Amygdala (tissue), 56 donors: ENCODE data around the gene FKBP15.

Experiments used
- DNase-seq, 56 donors: peaks; one replicate each; lab custom pipeline; 2025; lab: John Stamatoyannopoulos, UW

The FKBP15 gene

DNA sequence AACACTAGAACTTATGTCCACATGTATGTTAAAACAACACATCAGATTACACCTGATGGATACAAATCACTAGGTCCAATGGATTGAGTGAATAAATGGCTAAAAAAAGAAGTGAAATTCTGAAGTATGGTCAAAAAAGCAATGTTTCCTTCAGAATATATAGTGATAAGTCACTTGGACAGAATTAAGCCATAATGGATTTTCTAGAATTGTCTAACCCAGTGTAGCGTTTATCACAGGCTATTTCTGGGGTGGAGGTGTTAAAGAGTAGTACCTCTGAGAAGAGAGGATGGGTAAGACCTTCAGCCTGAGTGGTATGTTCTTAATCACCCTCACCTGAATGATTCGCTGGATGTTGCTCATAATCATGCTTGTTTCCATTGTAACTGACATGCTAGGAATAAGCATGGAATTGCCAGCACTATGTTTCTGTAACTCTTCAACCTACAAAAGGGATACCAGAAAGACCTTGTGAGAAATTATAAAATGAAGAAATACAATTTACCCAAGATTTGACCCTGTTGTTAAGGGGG lies 37.1 kb downstream of the FKBP15 start:
- no peak for DNase-seq

DNA sequence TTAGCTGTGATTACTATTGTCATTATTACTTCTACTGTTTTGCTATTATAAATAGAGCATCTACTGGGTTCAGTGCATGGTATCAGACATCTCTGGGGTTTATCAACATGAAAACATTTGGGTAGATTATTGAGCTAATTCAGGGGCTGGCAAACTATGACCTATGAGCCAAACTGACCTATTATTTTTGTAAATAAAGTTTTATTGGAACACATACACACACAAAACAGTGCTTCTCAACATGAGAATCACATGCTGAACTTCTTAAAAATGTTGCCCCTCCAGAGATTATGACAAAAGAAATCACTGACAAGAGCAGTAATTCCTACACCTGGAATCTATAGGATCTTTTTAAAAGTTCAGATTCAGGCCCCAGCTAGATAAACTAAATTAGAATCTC lies 39.9 kb downstream of the FKBP15 start:
- DNase-seq: no peak

DNA sequence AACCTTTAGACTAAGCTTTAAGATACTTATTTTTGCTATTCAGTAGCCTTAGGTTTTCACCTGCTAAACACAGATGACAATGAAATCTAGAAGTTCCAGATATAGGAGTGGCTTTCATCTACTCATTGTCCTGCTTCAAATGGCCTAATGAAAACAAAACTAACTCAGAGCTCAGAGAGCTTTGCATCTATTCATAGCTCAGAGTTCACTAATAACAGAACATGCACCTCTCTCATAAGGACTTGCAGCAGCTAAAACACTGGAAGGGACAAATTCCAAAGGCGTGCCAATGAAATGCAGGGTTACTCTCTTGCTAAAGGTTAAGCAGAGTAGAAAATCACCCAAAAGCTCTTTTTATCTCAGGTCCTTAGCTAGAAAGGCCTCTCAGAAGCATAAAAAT lies 41.2 kb downstream of the FKBP15 start:
- DNase-seq: no peak

DNA sequence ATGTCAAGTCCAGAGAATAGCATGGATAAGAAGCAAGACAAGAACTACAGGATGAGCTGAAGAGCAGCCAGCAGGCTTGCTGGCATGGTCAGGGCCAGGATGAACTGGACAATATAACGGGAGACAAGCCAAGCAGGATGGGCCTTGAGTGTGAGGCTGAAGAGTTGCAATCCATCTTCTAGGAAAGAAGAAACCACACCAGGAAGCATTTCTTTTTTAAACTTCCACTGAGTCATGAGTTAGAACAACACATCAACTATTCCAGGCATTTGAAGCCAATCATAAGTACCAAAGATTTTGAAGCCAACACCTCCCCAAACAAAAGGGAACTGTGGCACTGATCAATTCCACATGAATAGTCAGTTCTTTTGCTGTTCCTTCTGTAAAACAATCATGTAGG lies 43.0 kb downstream of the FKBP15 start:
- no peak for DNase-seq

DNA sequence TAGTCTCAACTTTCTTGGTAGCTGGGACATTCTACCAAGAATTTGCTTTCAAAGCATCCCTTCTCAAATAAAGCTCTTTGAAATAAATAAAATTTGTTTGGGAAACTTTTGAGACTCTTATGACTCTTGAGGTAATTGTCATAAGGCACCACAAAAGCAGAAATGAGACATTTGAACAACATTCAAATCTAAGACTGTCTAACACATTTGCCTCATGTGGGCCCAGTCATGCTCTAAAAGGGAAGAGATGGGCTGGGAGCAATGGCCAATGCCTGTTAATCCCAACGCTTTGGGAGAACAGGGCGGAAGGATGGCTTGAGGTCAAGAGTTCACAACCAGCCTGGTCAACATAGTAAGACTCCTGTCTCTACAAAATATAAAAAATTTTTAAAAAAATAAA lies 43.8 kb downstream of the FKBP15 start:
- no peak for DNase-seq

DNA sequence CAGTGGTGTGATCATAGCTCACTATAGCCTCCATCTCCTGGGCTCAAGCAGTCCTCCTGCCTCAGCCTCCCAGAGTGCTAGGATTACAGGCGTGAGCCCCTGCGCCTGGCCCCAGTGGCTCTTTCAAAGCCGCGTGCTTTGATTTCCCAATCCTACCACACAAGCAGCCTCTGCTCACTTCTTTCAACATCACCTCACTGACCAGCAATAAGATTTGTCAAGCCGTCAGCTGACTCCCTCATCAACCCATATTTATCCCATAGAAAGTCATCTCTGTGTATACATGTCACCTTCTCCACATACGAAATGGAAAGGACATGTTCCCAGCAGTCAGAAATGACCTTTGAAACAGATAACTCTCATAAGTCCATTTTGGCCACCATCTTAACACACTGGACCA lies 44.3 kb downstream of the FKBP15 start:
- DNase-seq: no peak

DNA sequence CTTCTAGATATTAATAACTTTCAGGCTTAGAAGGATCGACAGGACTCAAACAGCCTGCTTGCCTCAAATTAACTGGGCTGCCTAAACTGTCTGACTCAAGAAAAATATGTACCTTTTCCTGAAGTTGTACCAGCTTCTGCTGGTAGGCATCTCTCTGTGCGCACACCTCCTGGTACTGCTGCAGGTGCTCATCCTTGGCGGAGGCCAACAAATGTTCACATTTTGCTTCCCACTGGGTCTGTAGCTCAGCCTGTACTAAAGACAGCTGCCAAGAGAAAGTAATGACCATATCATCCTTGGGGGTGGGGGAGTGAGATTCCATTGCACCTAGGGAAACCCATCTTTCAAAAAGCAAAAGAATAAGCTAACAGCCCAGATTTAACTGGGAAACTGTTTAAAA lies 47.7 kb downstream of the FKBP15 start:
- DNase-seq: no peak

DNA sequence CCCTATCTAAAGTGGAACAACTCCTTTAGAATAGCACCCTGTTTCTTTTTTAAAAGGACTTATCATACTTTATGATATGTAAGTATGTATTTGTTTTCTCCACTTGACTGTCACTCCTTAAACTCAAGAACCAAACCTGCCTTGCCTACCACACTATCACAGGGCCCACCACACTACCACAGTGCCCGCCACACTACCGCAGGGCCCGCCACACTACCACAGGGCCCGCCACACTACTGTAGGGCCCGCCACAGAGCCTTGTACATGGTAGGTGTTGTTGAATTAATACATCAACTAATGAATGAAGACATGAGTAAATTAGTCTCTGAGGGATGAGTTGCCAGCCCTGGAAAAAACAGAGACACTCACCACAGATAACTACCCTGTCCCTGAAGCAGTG lies 52.3 kb downstream of the FKBP15 start:
- DNase-seq: no peak

DNA sequence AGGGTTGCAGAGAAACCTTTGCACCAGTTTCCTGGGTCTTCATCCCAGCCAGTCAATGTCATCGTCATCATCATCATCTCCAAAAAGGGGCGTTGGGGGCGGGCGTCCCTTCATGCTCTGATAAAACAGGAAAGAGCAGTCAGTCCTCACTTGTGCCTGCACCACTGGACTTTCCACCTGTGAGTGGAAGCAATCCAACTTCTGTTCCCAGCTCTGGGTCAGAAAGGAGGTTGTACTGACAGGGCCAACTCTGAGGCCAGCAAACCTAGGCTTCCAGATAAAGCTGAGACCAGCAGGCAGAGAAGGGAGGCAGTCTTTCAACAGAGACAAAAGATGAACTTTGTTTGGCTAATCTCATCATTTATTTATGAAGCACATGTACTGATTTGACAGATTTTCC lies 55.0 kb downstream of the FKBP15 start:
- DNase-seq: no peak

DNA sequence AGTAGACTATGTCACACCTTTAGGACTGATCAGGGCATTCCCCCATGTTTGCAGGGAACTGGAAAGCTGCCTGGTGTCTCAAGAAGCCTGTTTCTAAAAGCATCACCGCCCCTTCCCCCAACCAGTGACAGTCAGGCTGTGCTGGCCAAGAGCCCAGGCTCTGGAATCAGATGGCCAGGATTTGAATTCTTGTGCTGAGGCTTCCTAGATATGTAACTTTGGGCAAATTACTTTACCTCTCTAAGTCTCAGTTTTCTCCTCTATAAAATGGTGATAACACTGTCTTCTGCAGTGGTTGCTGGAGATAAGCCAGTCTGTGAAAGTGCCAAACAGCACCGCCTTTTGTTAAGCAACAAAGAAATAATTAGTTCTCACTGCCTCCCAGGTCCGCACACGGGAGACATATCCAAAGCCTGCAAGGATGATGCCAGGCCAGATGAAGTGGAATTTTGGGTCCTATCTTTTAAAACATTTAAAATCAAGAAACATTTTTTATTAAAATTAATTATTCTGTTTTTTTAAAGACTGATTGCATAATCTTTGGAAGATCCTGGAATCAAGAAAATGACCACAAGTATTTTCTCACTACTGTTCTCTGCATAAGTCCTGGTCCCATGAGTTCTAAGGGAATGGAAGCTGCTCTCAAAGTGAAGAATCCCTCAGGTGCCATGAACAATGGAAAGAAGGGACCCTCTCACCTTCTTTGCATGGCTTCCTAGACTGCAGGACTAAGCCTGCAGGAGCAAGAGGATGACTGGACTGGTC lies 56.4 kb downstream of the FKBP15 start:
- peak in 43 of 56 donors; percentile 23 to 79 (median 47) for DNase-seq

DNA sequence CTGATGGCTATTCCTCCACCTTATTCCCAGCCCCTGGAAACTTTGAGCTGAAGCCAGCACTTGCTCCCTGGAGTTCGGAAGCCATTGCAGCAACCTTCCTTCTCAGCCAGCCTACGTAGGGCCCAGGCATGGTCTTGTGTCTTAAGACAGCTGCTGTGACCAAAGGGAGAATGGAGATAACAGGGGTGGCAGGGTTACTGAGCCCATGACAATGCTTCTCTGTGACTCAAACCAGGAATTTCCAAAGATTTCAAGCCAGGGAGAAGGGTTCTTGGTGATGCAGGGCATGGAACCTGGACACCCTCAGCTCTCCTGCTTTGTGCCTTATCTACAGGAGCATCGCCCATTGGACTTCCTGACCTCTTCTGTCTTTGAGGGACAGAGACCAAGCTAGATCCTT lies 58.1 kb downstream of the FKBP15 start:
- no peak for DNase-seq

DNA sequence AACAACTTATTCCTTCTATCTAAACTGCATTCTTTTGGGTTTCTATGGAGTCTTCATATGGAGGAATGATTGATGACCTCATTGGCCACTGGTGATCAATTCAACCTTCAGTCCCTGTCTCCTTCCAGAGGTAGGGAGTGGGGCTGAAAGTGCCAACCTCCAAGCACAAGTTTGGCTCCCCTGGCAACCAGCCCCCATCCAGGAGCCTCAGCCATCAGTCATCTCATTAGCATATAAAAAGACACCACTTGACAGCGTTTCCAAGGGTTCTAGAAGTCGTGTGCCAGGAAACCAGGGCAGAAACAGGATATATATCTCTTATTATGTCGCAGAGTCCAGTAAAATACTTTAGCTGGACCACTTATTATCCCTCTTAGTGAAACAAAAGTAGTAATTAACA lies 60.5 kb downstream of the FKBP15 start:
- no peak for DNase-seq

DNA sequence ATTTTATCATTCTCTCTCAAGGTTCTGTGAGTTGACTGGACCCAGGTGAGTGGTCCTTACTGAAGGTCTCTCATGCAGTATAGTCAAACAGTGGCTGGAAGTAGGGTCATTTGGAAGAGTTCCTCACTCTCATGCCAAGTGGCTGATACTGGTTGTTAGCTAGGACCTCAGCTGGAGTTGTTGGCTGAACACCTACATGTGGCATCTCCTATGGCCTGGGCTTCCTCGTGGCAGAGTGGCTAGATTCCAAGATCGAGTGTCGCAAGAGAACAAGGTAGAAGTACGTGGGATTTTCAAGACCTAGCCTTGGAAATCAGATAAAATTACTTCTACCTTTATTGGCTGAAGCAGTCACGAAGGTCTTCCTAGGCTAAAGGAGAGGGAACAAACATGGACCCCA lies 62.6 kb downstream of the FKBP15 start:
- DNase-seq: no peak

DNA sequence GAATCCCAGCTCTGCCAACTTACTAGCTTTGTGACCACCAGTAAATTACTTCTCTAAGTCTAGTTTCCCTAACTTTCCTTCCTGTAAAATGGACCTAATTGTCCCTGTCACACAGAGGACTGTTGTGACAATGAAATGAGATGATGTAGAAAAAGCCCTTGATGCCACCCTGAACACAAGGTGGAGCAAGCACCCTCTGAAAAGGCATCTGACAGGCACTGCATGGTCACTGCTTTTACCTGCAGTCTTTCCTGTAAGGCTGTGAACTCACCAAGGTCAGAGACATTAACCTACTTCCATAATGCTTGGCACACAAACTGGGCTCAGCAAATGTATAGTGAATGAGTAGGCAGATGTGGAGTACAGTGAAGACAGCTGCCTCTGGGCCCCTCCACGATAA lies 64.2 kb downstream of the FKBP15 start:
- DNase-seq: no peak

DNA sequence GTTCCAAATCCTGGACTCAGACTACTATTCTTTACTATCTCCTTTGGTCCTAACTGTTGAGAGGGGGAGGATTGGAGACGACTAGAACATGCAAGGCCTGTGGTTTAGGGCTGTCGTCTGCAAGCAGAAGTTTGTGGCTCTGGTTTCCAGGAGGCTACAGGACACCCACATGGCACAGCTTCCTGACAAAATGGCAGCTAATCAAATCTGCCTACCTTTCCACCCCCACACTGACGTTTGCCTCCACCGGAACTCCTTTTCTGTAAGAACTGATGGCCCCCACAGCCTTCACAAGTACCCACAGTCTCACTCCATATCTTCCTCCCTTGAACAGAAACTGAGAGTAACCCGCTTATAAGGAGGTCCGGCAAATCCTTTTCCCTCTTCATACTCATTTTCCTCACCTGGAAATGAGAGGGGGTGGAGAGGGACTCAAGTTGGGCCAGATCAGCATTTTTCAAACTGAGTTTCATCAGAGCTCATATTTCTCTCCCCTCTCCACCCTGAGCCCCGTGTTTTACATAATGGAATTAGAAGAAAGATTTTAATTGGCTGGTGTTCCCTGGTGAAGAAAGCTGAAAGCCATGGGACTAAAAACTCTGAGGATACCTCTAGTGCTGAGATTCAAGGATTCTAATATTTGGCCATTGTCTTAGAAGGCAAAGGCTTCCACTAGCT lies 65.0 kb downstream of the FKBP15 start:
- DNase-seq: no peak

DNA sequence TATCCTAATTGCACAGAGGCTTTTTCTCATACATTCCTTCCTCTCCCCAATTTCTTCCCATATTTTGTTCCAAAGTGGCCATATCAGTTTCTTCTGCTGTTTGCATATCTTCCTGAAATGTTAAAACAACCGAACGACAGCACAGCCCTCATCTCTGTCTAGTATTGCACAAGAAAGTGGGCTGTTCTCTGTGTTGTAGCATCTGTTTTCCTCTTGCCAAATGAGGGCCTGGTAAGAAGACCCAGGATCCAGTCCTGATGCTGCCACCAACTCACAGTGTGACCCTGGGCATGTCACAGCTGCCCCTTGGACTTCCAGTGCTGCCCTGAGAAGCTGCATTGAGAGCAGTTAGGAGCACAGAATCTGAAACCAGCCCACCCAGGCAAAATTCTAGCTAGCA lies 66.1 kb downstream of the FKBP15 start:
- DNase-seq: no peak

DNA sequence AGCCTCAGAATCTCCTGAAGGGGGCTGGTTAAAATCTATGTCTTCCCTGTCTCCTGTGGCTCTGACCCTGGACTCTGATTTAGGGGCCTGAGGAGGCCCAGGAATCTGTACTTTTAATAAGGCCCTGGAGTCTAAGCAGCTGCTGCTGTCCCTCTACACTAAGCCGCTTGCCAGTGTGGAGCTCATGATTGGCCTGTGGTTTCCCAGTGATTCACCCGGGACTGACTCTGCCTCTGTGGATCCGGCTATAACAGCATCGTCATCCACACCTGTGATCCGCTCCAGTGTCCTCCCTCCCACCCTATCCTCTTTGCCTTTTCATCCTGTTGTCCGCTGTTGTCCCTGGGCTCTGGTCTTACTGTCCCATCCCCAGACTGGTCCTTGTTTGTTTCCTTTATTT lies 66.6 kb downstream of the FKBP15 start:
- DNase-seq: peak in 23 of 56 donors; percentile 16 to 70 (median 36)

DNA sequence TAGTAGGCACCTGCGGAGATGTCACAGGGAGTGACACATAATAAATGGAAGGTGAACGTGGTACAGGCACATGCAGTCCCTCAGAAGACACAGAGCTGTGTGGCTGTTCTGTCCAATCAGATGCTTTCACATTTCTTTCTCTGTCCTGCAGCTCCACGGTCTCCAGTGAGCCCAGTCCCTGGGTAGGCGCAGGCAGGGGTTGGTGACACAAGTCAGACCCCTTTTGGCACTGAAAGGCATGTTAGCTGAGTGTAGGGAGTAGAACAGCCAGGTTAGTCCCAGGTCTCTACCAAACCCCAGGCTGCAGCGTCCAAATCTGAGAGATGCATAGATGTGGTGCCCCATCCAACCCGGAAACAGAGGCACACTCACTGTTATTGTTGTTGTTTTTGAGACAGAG lies 67.5 kb downstream of the FKBP15 start:
- DNase-seq: peak in 5 of 56 donors; percentile 22 to 45 (median 36)

DNA sequence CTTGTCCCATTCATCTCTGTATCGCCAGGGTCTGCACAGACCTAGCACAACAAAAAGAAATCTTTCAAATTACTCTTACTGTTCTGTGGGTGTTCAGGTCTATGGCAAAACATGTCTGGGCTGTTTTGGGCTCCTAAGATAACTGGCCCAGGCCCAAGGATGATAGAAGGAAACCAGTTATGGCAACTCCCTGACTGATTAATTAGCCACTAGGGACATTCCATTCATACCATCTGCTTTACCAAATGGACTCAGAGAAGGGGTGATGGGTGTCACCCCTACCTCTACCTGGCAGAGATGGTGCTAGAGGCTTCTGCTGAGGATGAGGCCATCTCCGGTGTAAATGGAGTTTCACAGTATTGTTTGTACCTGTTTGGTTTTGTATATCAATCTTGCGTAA lies 68.4 kb downstream of the FKBP15 start:
- no peak for DNase-seq

DNA sequence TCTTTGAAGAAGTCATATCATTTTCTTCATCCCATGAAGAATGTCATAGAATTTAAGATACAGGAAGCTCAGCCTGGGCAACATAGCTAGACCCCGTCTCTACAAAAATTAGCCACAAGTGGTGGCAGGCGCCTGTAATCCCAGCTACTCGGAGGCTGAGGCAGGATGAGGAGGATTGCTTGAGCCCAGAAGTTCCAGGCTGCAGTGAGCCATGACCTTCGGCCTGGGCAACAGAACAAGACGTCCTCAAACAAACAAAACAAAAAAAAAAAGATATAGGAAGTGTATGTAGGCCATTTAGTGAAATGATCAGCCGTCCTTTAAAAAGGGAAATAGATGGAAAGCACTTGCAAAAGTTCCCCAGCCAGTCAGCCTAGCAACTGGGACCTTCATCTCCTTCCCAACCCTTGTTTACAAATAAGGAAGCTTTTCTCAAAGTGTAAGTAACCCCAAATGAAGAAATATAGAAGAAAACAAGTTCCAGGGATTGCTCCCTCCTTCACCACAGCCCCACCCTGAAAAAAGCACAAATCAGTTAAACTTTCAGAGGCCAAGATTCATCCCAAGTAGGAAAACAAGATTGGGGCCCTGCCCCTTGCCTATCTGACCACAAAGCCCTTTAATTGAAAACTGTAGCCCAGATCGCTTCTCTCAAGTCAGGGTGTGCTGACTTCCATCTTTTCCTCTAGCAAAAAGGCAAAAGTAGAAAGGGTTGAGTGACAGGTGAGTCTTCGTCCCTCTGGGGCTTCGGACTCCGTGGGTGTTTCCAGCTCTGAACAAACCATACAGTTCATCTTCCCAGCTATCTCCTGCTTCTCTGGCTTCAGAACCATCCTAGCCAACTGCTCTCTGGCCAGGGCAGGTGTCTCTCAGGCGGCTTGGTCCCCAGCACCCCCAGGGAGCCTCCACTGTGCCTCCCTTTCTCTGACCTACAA lies 69.1 kb downstream of the FKBP15 start:
- DNase-seq: no peak
